HUDEP-2 (cell line): ENCODE measurements around the gene LTBP1.
"Not testable (repeated sequence)": the region's sequence is repeated elsewhere in the genome, so short reads cannot be mapped to it uniquely, and the experiment has no call there.

Experiments used
- DNase-seq, 76 experiments: peaks; one replicate each; lab custom pipeline; 2025; ENCODE audit not compliant: unreplicated experiment in 76 of 76; lab: John Stamatoyannopoulos, UW

LTBP1 gene

GRCh38 chr2:33365264-33365970 is 418.7 kb downstream of the LTBP1 start:
- DNase-seq: no peak

GRCh38 chr2:33366473-33366872 is 419.7 kb downstream of the LTBP1 start:
- DNase-seq: no peak

GRCh38 chr2:33368524-33368923 is 421.8 kb downstream of the LTBP1 start:
- DNase-seq: not testable (repeated sequence)

GRCh38 chr2:33369191-33369590 is 422.4 kb downstream of the LTBP1 start:
- DNase-seq: no peak

GRCh38 chr2:33370636-33371265 is 424.0 kb downstream of the LTBP1 start:
- no peak for DNase-seq

GRCh38 chr2:33371304-33372090 is 424.7 kb downstream of the LTBP1 start:
- DNase-seq: no peak

- DNase-seq: peak in 10 of 76 experiments; percentile 1 to 24 (median 7)
Measured at GRCh38 chr2:33372940-33373553, 426.3 kb downstream of the LTBP1 start.

GRCh38 chr2:33373986-33374385 is 427.2 kb downstream of the LTBP1 start:
- DNase-seq: no peak

GRCh38 chr2:33375054-33375453 is 428.3 kb downstream of the LTBP1 start:
- no peak for DNase-seq

- no peak for DNase-seq
Measured at GRCh38 chr2:33377048-33377447, 430.3 kb downstream of the LTBP1 start.

- DNase-seq: no peak
Measured at GRCh38 chr2:33378556-33379210, 431.9 kb downstream of the LTBP1 start.

GRCh38 chr2:33380001-33380609 is 433.4 kb downstream of the LTBP1 start:
- DNase-seq: peak in 13 of 76 experiments; percentile 2 to 21 (median 11)

GRCh38 chr2:33380719-33381118 is 434.0 kb downstream of the LTBP1 start:
- no peak for DNase-seq

- DNase-seq: no peak
Measured at GRCh38 chr2:33381301-33381858, 434.6 kb downstream of the LTBP1 start.

- no peak for DNase-seq
Measured at GRCh38 chr2:33383855-33384598, 437.3 kb downstream of the LTBP1 start.

GRCh38 chr2:33384599-33384961 is 437.8 kb downstream of the LTBP1 start:
- no peak for DNase-seq

GRCh38 chr2:33388996-33389395 is 442.2 kb downstream of the LTBP1 start:
- DNase-seq: no peak

- not testable (repeated sequence) for DNase-seq
Measured at GRCh38 chr2:33389695-33390094, 442.9 kb downstream of the LTBP1 start.

GRCh38 chr2:33391529-33392255 is 444.9 kb downstream of the LTBP1 start:
- no peak for DNase-seq
